Measurements from ENCODE around the gene ATP4B. TPM values are rescaled to one million over a fixed set of nuclear protein-coding genes. Genes with fewer than 3 reads are reported as not detected.

ATP4B gene
- total and polyA plus RNA-seq, 2 of the 8 experiments (the other 6 are each of a cell fraction or from before 2014, with no cell fraction given): 0.05 TPM; not detected in 1

GRCh38 chr13:113601166-113602070 is 56.6 kb downstream of the ATP4B start (continued):
- TF ChIP-seq KDM1A (IDR thresholded peaks at IDR 0.05; ENCODE audit: borderline replicate concordance, low read length) (no peak), SIX5 (IDR thresholded peaks at IDR 0.05; ENCODE audit: low read depth, low read length) (no peak)

Data from H1 (cell line).